NCI-H748 (cell line): ENCODE measurements around the gene KRT13.

Experiments
- DNase-seq: peaks from one replicate; lab custom pipeline; 2025; ENCODE audit not compliant: unreplicated experiment; lab: John Stamatoyannopoulos, UW

KRT13 gene

DNA sequence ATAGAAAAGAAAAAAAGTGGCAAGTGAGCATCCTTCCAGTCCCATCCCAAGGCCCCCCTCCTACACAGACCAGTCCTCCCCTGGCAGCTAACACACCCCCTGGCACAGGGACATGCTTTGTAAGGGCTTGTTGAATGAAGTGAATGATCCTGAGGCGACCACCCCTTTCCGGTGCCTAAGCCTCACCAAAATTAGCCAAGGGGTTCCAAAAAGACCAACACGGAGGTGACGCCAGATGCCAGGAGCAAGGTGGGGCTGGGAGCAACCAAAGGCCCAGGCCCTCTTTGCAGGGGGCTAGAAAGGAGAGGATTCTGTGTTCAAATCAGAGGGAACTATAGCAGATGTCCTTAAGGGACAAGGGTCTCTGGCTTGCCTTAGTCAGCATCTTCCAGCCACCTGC lies 30.0 kb downstream of the KRT13 start:
- DNase-seq, result no peak

DNA sequence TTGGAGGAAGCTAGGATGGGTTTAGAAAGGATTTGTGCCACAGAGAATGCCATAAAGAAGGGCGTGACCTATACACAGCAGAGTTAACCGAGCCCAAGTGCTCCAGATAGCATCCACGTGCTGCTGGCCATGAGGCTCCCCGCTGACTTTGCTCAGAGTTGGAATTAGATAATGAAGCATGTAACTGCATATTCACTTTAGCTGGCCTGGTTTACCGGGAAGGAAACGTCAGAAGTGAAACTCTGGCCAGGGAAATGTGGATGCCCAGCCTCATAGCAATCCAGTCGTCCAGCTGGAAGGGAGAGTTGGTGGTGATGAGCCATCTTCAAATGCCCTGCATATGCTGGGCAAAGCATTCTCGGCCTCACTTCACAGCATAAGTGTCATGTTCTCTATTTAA lies 30.5 kb downstream of the KRT13 start:
- DNase-seq, result no peak

- no peak for DNase-seq
These were observed 37.1 kb downstream of the KRT13 start for GRCh38 chr17:41468346-41468745.

DNA sequence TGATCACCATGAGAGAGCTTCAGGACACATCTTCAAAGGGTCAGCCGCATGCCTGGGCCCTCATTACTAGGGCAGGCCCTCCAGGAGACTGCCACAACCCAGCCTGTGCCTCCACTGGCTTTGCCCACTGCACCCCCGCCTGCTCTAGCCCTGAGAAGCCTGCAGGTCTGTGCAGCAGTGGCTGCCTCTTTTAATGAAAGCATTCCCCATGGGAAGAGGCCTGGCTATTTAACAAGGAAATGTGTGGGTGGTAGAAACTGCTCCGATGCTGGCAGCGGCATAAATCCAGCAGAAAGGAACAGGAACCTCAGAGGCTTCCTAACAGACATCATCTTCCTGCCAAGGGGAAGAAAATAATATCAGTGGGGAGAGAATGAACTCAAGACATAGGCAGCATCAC lies 37.9 kb downstream of the KRT13 start:
- no peak for DNase-seq

GRCh38 chr17:41466988-41467387 lies 38.4 kb downstream of the KRT13 start, which contains the start of gene KRT32:
TSS of gene KRT32 (minus strand) at chr17:41467386. CDS start at chr17:41467325, 61 bp downstream.
- no peak for DNase-seq

GRCh38 chr17:41464682-41465081 lies 40.7 kb downstream of the KRT13 start:
- no peak for DNase-seq

GRCh38 chr17:41464173-41464572 lies 41.2 kb downstream of the KRT13 start:
- DNase-seq, result no peak

DNA sequence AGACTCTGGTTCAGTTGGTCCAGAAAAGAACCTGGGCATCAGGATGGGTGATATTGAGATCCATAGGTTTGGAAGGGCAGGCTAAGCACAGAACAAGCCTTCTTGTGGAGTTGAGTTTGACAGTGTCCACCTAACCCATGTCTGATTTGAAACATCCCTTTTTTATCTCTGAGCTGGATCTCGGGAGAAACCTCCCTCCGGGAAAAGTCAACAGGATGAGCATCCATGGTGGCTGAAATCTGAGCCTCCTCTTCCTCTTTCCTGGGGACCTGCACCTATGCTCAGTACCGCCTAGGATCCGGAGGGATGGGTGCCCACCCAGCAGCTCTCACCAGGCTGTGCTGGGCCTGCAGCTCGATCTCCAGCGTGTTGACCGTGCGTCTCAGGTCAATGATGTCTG lies 41.7 kb downstream of the KRT13 start:
- no peak for DNase-seq

GRCh38 chr17:41462705-41463104 lies 42.7 kb downstream of the KRT13 start:
- no peak for DNase-seq

GRCh38 chr17:41457676-41458075 lies 47.7 kb downstream of the KRT13 start:
- no peak for DNase-seq

- no peak for DNase-seq
These were observed 49.2 kb downstream of the KRT13 start for GRCh38 chr17:41456204-41456603.

DNA sequence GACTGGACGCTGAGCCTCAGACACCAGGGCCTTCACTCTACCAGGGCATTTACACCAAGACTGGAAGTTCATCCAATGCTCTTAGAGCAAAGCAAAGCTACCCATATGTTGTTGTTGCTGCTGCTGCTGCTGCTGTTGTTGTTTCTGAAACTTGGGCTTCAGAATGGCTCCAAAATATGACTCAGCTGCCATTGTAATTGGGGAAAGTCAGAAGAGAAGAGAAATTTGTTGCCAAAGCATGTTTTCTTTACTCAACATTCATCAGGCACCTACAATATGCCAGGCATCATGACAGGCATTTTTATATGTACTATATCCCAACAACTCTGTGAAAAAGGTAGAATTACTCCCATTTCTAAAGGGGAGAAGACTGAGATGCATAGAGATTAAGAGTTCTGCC lies 50.2 kb downstream of the KRT13 start:
- no peak for DNase-seq

DNA sequence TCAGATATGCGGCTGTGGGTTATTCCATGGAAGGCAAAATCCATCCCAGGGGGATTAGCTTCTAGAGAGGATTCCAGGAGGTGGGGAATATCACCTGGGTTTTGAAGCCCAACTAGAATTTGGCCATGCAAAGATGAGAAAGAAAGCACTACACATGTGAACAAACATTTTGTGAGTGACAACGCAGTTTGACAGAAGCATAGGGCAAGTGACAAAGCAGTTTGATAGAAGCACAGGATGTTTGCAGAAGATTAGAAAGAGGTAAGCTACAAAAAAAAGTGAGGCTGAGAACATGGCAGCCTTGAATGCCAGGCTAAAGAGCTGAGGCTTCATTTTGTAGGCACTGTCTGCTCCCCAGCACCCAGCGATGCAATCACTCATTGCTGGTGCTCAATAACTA lies 52.3 kb downstream of the KRT13 start:
- DNase-seq, result no peak

DNA sequence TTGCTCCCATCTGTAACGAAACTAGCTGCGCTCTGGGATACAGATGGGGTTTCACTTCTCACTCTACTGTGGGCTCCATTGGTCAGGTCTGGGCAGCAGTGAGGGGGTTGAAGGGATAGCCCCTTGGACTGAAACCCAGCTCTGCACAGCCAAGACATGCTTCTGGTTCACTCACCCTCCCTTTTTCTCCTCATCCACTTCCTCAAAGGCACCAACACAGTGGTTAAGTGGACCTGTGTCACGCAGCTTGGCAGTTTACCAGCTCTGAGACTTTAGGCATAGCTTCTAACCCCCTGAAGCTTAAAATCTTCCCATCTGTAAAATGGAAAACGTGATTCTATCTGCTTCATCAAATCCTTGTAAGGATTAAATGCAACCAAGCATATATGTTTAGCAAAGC lies 53.1 kb downstream of the KRT13 start:
- no peak for DNase-seq

DNA sequence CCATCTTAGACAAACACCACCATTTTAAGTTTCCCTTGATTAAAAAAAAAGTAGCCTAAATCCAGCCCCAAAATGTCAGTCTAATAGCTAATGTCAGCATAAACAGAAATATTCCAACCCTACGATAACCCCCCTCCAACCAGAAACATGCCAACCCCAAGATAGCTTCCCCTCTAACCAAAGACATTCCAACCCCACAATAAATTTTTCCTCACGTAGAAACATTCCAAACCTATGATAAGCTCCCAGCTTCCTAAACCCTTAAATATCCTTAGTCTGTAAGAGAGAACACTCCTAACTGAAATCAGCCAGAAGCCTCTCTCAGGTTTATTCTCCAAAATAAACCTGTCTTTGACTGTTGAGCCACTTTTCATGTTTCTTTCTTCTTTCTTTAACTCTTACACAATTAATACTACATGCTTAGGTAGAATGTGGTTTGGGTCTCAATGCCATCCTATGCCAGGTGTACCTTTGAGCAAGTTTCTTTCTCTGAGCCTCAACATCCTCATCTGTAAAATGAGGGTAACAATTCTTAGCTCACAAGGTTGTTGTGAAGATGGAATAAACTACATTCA lies 54.2 kb downstream of the KRT13 start:
- DNase-seq, result no peak
